Measurements from ENCODE around the gene ATP8B4.

Gene ATP8B4

GRCh38 chr15:49823987-49824774 is 294.9 kb downstream of the ATP8B4 start:
- DNase-seq (ENCODE audit: low spot score in 2 of 2) = no peak
- H3K27me3 ChIP-seq (ENCODE audit: low read depth) = no peaks in the 10 kb centered on the region
- no peaks in the 10 kb centered on the region for H3K4me1 ChIP-seq
- no peaks in the 10 kb centered on the region for H3K9me3 ChIP-seq
- in situ Hi-C loops (cut with MboI; ENCODE audit: low sequenced_read_pairs) = no loop called here
- no peaks in the 10 kb centered on the region for H3K36me3 ChIP-seq (replicated peaks)
- H3K4me3 ChIP-seq = no peak overlapping the region

- in situ Hi-C loops (cut with MboI; ENCODE audit: low sequenced_read_pairs) = no loop called here
These were observed 301.9 kb downstream of the ATP8B4 start for GRCh38 chr15:49817100-49817499.

GRCh38 chr15:49815950-49816349 is 303.1 kb downstream of the ATP8B4 start:
- in situ Hi-C loops (cut with MboI; ENCODE audit: low sequenced_read_pairs) = no loop called here
- H3K4me3 ChIP-seq = no peak overlapping the region
- no peaks in the 10 kb centered on the region for H3K27me3 ChIP-seq (ENCODE audit: low read depth)
- H3K4me1 ChIP-seq = no peaks in the 10 kb centered on the region
- no peaks in the 10 kb centered on the region for H3K9me3 ChIP-seq
- H3K36me3 ChIP-seq (replicated peaks) = no peaks in the 10 kb centered on the region
- DNase-seq (ENCODE audit: low spot score in 2 of 2) = no peak

More at GRCh38 chr15:49817100-49817499, 301.9 kb downstream of the ATP8B4 start:
- no peaks in the 10 kb centered on the region for H3K27me3 ChIP-seq (ENCODE audit: low read depth)
- H3K9me3 ChIP-seq = no peaks in the 10 kb centered on the region
- H3K4me3 ChIP-seq = no peak overlapping the region
- no peaks in the 10 kb centered on the region for H3K4me1 ChIP-seq
- no peaks in the 10 kb centered on the region for H3K36me3 ChIP-seq (replicated peaks)
- DNase-seq (ENCODE audit: low spot score in 2 of 2) = no peak

- Histone ChIP-seq H3K9me3 (no peaks in the 10 kb centered on the region), H3K4me3 (no peak overlapping the region), H3K27me3 (ENCODE audit: low read depth) (no peaks in the 10 kb centered on the region), H3K36me3 (replicated peaks) (no peaks in the 10 kb centered on the region), H3K4me1 (no peaks in the 10 kb centered on the region)
- DNase-seq (ENCODE audit: low spot score in 2 of 2) = no peak
- in situ Hi-C loops (cut with MboI; ENCODE audit: low sequenced_read_pairs) = no loop called here
These were observed 303.5 kb downstream of the ATP8B4 start for GRCh38 chr15:49815526-49815925.

GRCh38 chr15:49814709-49815108 is 304.3 kb downstream of the ATP8B4 start:
- Histone ChIP-seq H3K27me3 (ENCODE audit: low read depth) (no peaks in the 10 kb centered on the region), H3K4me1 (no peaks in the 10 kb centered on the region), H3K36me3 (replicated peaks) (no peaks in the 10 kb centered on the region), H3K4me3 (no peak overlapping the region), H3K9me3 (no peaks in the 10 kb centered on the region)
- no peak for DNase-seq (ENCODE audit: low spot score in 2 of 2)
- in situ Hi-C loops (cut with MboI; ENCODE audit: low sequenced_read_pairs) = no loop called here

GRCh38 chr15:49813625-49814024 is 305.4 kb downstream of the ATP8B4 start:
- in situ Hi-C loops (cut with MboI; ENCODE audit: low sequenced_read_pairs) = no loop called here
- Histone ChIP-seq H3K4me1 (no peaks in the 10 kb centered on the region), H3K4me3 (no peak overlapping the region), H3K36me3 (replicated peaks) (no peaks in the 10 kb centered on the region), H3K27me3 (ENCODE audit: low read depth) (no peaks in the 10 kb centered on the region), H3K9me3 (no peaks in the 10 kb centered on the region)
- DNase-seq (ENCODE audit: low spot score in 2 of 2) = no peak

GRCh38 chr15:49810720-49811119 is 308.3 kb downstream of the ATP8B4 start:
- DNase-seq (ENCODE audit: low spot score in 2 of 2) = no peak
- no peaks in the 10 kb centered on the region for H3K36me3 ChIP-seq (replicated peaks)
- H3K27me3 ChIP-seq (ENCODE audit: low read depth) = no peaks in the 10 kb centered on the region
- H3K4me1 ChIP-seq = no peaks in the 10 kb centered on the region
- no peaks in the 10 kb centered on the region for H3K9me3 ChIP-seq
- H3K4me3 ChIP-seq = no peak overlapping the region
- in situ Hi-C loops (cut with MboI; ENCODE audit: low sequenced_read_pairs) = no loop called here

- no peaks in the 10 kb centered on the region for H3K36me3 ChIP-seq (replicated peaks)
- H3K4me1 ChIP-seq = no peaks in the 10 kb centered on the region
- H3K9me3 ChIP-seq = peaks cover 2% of the 10 kb centered on the region; the same call in 1 of the 2 replicates
- in situ Hi-C loops (cut with MboI; ENCODE audit: low sequenced_read_pairs) = no loop called here
- no peak for DNase-seq (ENCODE audit: low spot score in 2 of 2)
- H3K4me3 ChIP-seq = no peak overlapping the region
- H3K27me3 ChIP-seq (ENCODE audit: low read depth) = no peaks in the 10 kb centered on the region
These were observed 309.0 kb downstream of the ATP8B4 start for GRCh38 chr15:49809894-49810609.

GRCh38 chr15:49808341-49808740 is 310.7 kb downstream of the ATP8B4 start:
- DNase-seq (ENCODE audit: low spot score in 2 of 2) = no peak
- no peaks in the 10 kb centered on the region for H3K27me3 ChIP-seq (ENCODE audit: low read depth)
- H3K36me3 ChIP-seq (replicated peaks) = no peaks in the 10 kb centered on the region
- in situ Hi-C loops (cut with MboI; ENCODE audit: low sequenced_read_pairs) = no loop called here
- no peak overlapping the region for H3K4me3 ChIP-seq
- peaks cover 2% of the 10 kb centered on the region; the same call in 1 of the 2 replicates for H3K9me3 ChIP-seq
- H3K4me1 ChIP-seq = no peaks in the 10 kb centered on the region

Measured in HAP-1 (cell line).